Measurements from ENCODE around the gene RALGPS1.

GRCh38 chr9:127020036-127020801, 105.6 kb downstream of the RALGPS1 start:
- no peak for TF ChIP-seq CTCF (IDR thresholded peaks at IDR 0.05)
- no peak for TF ChIP-seq EZH2phosphoT487 (IDR thresholded peaks at IDR 0.05)
